HG03354 (cell line): Measurements from ENCODE around the gene SYCP1.
"Not testable (repeated sequence)": the region's sequence is repeated elsewhere in the genome, so short reads cannot be mapped to it uniquely, and the experiment has no call there.

Experiments used
- ATAC-seq: cut with Tn5 transposase; IDR thresholded peaks from one replicate; pipeline ENCODE4 v1.9.1; 2021; ENCODE audit warnings: mild to moderate bottlenecking; ENCODE audit not compliant: unreplicated experiment, poor library complexity, severe bottlenecking

Gene SYCP1

GRCh38 chr1:114959423-114959822 is 104.8 kb downstream of the SYCP1 start:
- no peak for ATAC-seq

- ATAC-seq, result no peak
Observed at GRCh38 chr1:114976891-114977290, 122.2 kb downstream of the SYCP1 start.

GRCh38 chr1:114979278-114979891 is 124.7 kb downstream of the SYCP1 start:
- ATAC-seq, result peak; percentile 64

GRCh38 chr1:114982251-114982650 is 127.6 kb downstream of the SYCP1 start:
- no peak for ATAC-seq

GRCh38 chr1:114986286-114986685 is 131.6 kb downstream of the SYCP1 start:
- no peak for ATAC-seq

GRCh38 chr1:114988095-114988494 is 133.4 kb downstream of the SYCP1 start:
- ATAC-seq, result no peak

GRCh38 chr1:114997510-114998289 is 143.0 kb downstream of the SYCP1 start:
- ATAC-seq, result no peak

GRCh38 chr1:115006191-115006590 is 151.5 kb downstream of the SYCP1 start:
- no peak for ATAC-seq

GRCh38 chr1:115012006-115012405 is 157.3 kb downstream of the SYCP1 start:
- ATAC-seq, result no peak

GRCh38 chr1:115012434-115012833 is 157.8 kb downstream of the SYCP1 start:
- no peak for ATAC-seq

GRCh38 chr1:115013792-115014191 is 159.1 kb downstream of the SYCP1 start:
- no peak for ATAC-seq

GRCh38 chr1:115019549-115019948 is 164.9 kb downstream of the SYCP1 start:
- not testable (repeated sequence) for ATAC-seq

- no peak for ATAC-seq
Observed at GRCh38 chr1:115021145-115021544, 166.5 kb downstream of the SYCP1 start.

- ATAC-seq, result no peak
Observed at GRCh38 chr1:115023593-115023992, 168.9 kb downstream of the SYCP1 start.

GRCh38 chr1:115029526-115029925 is 174.9 kb downstream of the SYCP1 start, which contains the start of gene TSHB:
TSHB (plus strand) TSS chr1:115029826; CDS start chr1:115033363, 3,537 bp downstream.
- ATAC-seq, result no peak

- ATAC-seq, result no peak
Observed at GRCh38 chr1:115031595-115031994, 176.9 kb downstream of the SYCP1 start.

GRCh38 chr1:115035652-115036051 is 181.0 kb downstream of the SYCP1 start:
- no peak for ATAC-seq

GRCh38 chr1:115036814-115037507 is 182.3 kb downstream of the SYCP1 start:
- ATAC-seq, result no peak

GRCh38 chr1:115040501-115040900 is 185.8 kb downstream of the SYCP1 start:
- ATAC-seq, result no peak

GRCh38 chr1:115041654-115042053 is 187.0 kb downstream of the SYCP1 start:
- ATAC-seq, result no peak
